A549 (cell line): ENCODE measurements around the gene ADAP1.

Experiments
- BCL3 ChIP-seq: fragments of >200 bp; sonication (Bioruptor Twin); formaldehyde crosslinking; IDR thresholded peaks from 3 replicates; pipeline ENCODE4 v1.6.1; 2016
- CEBPB ChIP-seq, 2 experiments: fragments of >200 bp in 1 of 2; sonication (Bioruptor Twin) in 1 of 2; formaldehyde crosslinking in 1 of 2; IDR thresholded peaks; 2 replicates each; pipeline ENCODE4 v1.6.1; 2012 to 2016
- CTCF ChIP-seq: fragments of >200 bp; sonication (Bioruptor Twin); formaldehyde crosslinking; IDR thresholded peaks from 3 replicates; pipeline ENCODE4 v1.5.1; 2016
- JUN ChIP-seq, 2 experiments: fragments of >200 bp; sonication (Bioruptor Twin); formaldehyde crosslinking; IDR thresholded peaks; 2 replicates in 1 of 2; 3 replicates in 1 of 2; pipeline ENCODE4 v1.6.1; 2016 to 2017
- MAZ ChIP-seq: fragments of 150-350 bp; IDR thresholded peaks from 2 replicates; pipeline ENCODE4 v1.6.1; 2014; ENCODE audit warnings: antibody characterized with exemption, low read depth, low read length, borderline replicate concordance
- NFE2L2 ChIP-seq: fragments of 150-350 bp; conservative IDR thresholded peaks from 2 replicates; pipeline ENCODE4 v1.6.1; 2014; ENCODE audit warnings: low read length
- PBX3 ChIP-seq: IDR thresholded peaks from 2 replicates; pipeline ENCODE4 v1.6.1; 2012
- PHF8 ChIP-seq: fragments of 200-600 bp; sonication (generic); IDR thresholded peaks from 2 replicates; pipeline ENCODE4 v1.6.1; 2016; ENCODE audit warnings: low read depth, mild to moderate bottlenecking, antibody characterized with exemption, moderate library complexity, borderline replicate concordance
- POLR2A ChIP-seq: IDR thresholded peaks from 2 replicates; pipeline ENCODE4 v1.6.1; 2012; ENCODE audit warnings: mild to moderate bottlenecking, low read length
- RAD21 ChIP-seq, 2 experiments: fragments of >200 bp in 1 of 2; sonication (Bioruptor Twin) in 1 of 2; formaldehyde crosslinking in 1 of 2; IDR thresholded peaks in 1 of 2; conservative IDR thresholded peaks in 1 of 2; 2 replicates in 1 of 2; 3 replicates in 1 of 2; pipeline ENCODE4 v1.6.1; 2012 to 2018; ENCODE audit warnings: inconsistent platforms in 1 of 2
- RFX5 ChIP-seq: fragments of 450-650 bp; IDR thresholded peaks from 2 replicates; pipeline ENCODE4 v1.7.1; 2014; ENCODE audit warnings: antibody characterized with exemption, mild to moderate bottlenecking, moderate library complexity
- SMC3 ChIP-seq: fragments of >200 bp; sonication (Bioruptor Twin); formaldehyde crosslinking; IDR thresholded peaks from 3 replicates; pipeline ENCODE4 v1.6.1; 2018; ENCODE audit warnings: inconsistent platforms
- USF2 ChIP-seq: fragments of 450-650 bp; IDR thresholded peaks from 2 replicates; pipeline ENCODE4 v1.6.1; 2014; ENCODE audit warnings: antibody characterized with exemption

- no peak for TF ChIP-seq CTCF
- TF ChIP-seq MAZ: no peak
- no peak for TF ChIP-seq USF2
- TF ChIP-seq JUN (IDR thresholded peaks at IDR 0.05): no peak
- no peak for TF ChIP-seq POLR2A
- no peak for TF ChIP-seq RAD21 (conservative IDR thresholded peaks at IDR 0.05 in 1 of 2, IDR thresholded peaks at IDR 0.05 in 1 of 2)
- TF ChIP-seq PBX3: no peak
- no peak for TF ChIP-seq BCL3
- TF ChIP-seq SMC3: no peak
- TF ChIP-seq PHF8: no peak
- no peak for TF ChIP-seq NFE2L2
- no peak for TF ChIP-seq CEBPB (IDR thresholded peaks at IDR 0.05)
- no peak for TF ChIP-seq RFX5
Measured at GRCh38 chr7:881441-882234, 72.8 kb downstream of the ADAP1 start.
